ENCODE results near the gene CHCHD6. TPM values are rescaled to one million over a fixed set of nuclear protein-coding genes. Genes with fewer than 3 reads are reported as not detected.

CHCHD6 gene
- total and polyA plus RNA-seq, 8 donors, result 5.0 to 10.9 (median 6.0) TPM

DNA sequence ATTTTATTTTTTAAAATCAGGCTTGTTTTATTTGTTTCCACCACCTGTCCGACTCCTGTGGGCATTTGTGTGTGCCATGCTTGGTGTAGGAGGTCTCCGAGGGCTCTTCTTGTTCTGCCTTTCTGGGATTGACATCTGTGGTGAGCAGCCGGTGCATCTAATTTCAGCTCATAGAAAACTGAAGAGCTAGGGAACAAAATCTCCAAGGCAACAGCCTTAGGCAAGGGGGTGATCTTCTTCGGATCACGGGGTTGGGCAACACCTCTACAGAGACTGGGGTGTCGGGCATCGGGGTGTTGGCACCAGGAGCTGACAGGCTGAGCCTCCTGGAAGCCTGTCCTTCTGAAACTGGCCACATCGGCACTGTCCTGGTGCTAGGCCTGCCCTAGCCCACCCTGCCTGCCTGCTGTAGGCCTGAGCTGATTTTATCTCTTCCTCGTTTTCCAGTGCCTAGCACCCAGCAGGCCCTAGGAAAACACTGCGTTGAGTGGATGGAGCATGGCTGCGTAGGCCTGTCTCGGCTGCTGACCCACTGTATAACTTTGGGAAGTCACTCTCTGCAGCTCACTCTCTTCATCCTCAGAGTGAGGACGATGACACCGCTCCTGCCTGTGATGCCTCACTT, 10.3 kb downstream of the CHCHD6 start:
- no peaks in the 10 kb centered on the region for H3K36me3 ChIP-seq
- no peaks in the 10 kb centered on the region for H3K4me1 ChIP-seq
- DNase-seq (no peak), FAIRE-seq (no peak), ATAC-seq (no peak)
- H3K27ac ChIP-seq, result no peak overlapping the region
- 92 to 96% methylated on average over 14 of the region's 14 CpGs for WGBS, 2 donors
- TF ChIP-seq, protein P1, sequence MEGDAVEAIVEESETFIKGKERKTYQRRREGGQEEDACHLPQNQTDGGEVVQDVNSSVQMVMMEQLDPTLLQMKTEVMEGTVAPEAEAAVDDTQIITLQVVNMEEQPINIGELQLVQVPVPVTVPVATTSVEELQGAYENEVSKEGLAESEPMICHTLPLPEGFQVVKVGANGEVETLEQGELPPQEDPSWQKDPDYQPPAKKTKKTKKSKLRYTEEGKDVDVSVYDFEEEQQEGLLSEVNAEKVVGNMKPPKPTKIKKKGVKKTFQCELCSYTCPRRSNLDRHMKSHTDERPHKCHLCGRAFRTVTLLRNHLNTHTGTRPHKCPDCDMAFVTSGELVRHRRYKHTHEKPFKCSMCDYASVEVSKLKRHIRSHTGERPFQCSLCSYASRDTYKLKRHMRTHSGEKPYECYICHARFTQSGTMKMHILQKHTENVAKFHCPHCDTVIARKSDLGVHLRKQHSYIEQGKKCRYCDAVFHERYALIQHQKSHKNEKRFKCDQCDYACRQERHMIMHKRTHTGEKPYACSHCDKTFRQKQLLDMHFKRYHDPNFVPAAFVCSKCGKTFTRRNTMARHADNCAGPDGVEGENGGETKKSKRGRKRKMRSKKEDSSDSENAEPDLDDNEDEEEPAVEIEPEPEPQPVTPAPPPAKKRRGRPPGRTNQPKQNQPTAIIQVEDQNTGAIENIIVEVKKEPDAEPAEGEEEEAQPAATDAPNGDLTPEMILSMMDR (IDR thresholded peaks at IDR 0.05), result no peak
- no peak overlapping the region for H3K4me3 ChIP-seq
- intact Hi-C loops (cut with DNase I), result no loop called here
- no peaks in the 10 kb centered on the region for H3K9me3 ChIP-seq
- H3K27me3 ChIP-seq, result no peaks in the 10 kb centered on the region

DNA sequence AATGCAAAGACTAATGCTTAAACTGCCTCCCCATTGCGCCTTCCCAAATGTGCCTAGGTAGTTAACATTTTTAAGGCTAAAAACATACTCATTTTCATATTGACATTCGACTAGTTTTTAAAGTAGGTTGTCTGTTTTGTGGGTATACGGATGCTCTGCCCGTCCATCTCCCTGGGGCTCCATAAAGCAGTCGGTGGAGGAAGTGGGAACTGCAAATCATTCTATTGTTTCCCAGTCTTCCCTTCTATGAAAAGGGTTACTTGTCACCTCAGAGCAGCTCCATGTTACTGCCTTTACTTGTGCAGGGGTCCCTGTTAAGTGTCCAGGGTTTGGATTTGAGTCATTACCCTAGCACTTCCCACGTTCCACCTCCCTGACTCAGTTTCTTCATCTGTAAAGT, 10.9 kb downstream of the CHCHD6 start:
- TF ChIP-seq, protein P1 (IDR thresholded peaks at IDR 0.05), result no peak
- H3K9me3 ChIP-seq, result no peaks in the 10 kb centered on the region
- intact Hi-C loops (cut with DNase I), result no loop called here
- H3K27me3 ChIP-seq, result no peaks in the 10 kb centered on the region
- no peak for DNase-seq
- no peak overlapping the region for H3K4me3 ChIP-seq
- no peak overlapping the region for H3K27ac ChIP-seq
- H3K36me3 ChIP-seq, result no peaks in the 10 kb centered on the region
- no peak for FAIRE-seq
- H3K4me1 ChIP-seq, result no peaks in the 10 kb centered on the region
- 82 to 83% methylated on average over 6 of the region's 6 CpGs for WGBS, 2 donors
- no peak for ATAC-seq

DNA sequence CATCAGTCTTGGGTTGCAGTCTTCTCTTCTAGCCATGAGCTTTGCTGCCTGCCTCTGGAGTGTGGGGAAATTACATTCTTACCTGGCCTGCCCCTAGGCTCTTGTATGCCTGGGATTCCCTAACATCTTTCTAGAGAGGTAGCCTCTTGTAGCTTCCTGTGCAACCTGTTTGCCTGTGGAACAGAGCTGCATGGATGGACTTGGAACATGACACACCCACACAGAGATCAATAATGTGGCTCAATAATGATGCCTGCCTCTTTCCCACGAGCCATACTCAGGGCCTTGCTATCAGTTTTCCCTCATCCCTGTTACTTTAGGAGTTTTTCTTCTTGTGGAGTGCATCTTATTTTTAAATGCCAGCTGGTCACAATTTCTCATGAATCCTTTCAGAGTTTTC, 11.4 kb downstream of the CHCHD6 start:
- Histone ChIP-seq H3K36me3 (no peaks in the 10 kb centered on the region), H3K4me3 (no peak overlapping the region), H3K9me3 (no peaks in the 10 kb centered on the region), H3K27me3 (no peaks in the 10 kb centered on the region), H3K27ac (no peak overlapping the region), H3K4me1 (no peaks in the 10 kb centered on the region)
- DNase-seq (no peak), ATAC-seq (no peak), FAIRE-seq (no peak)
- intact Hi-C loops (cut with DNase I), result no loop called here
- TF ChIP-seq, protein P1 (IDR thresholded peaks at IDR 0.05), result no peak
- 26 to 33% methylated on average over 1 of the region's 1 CpG for WGBS, 2 donors

GRCh38 chr3:126716057-126716456, 12.0 kb downstream of the CHCHD6 start:
- Histone ChIP-seq H3K27me3 (no peaks in the 10 kb centered on the region), H3K9me3 (no peaks in the 10 kb centered on the region), H3K4me1 (no peaks in the 10 kb centered on the region), H3K36me3 (no peaks in the 10 kb centered on the region), H3K27ac (no peak overlapping the region), H3K4me3 (no peak overlapping the region)
- WGBS, 2 donors, result 75 to 87% methylated on average over 7 of the region's 7 CpGs
- ATAC-seq, result no peak
- TF ChIP-seq, protein P1 (IDR thresholded peaks at IDR 0.05), result no peak
- FAIRE-seq, result no peak
- DNase-seq, result no peak
- intact Hi-C loops (cut with DNase I), result no loop called here

DNA sequence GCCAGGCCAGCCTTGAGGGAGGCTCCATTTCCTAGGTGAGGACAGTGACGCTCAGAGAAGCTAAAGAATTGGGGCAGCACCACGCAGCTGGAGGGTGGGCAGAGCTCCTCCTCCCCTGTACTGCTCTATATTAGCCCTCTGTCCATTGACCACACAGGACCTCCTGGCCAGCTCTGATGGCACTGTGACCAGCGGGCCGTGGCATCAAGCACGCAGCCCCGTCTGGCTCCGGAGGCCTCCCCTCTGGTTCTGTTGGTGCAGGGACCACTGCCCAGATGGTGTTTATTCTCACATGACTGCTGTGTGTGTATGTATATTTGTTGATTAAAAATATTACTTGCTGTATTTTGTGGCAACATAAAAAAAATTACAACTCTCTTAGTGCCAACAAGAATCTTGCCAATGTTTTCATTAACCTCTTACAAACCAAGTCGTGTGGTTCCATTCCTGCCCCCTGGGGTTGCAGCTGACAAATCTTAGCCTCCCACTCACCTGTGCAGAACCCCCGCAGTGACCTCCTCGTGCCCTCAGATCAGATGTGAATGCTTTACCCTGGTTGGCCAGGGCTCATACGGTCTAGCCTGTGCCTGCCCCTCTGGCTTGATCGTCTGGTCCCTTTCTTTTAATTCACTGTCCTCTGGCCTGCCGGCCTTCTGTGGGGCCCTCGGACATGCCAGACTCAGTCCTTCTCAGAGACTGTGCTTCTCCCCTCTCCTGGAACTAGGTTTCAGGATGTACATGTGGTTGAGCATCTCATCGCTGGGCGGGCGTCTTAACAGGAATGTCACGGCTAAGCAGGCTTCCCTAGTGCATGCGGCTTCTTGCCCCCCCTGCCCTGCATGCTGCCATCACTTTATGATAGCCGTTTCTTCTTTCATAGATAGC, 14.8 kb downstream of the CHCHD6 start:
- Histone ChIP-seq H3K9me3 (no peaks in the 10 kb centered on the region), H3K4me1 (no peaks in the 10 kb centered on the region), H3K36me3 (no peaks in the 10 kb centered on the region), H3K4me3 (no peak overlapping the region), H3K27me3 (no peaks in the 10 kb centered on the region), H3K27ac (no peak overlapping the region)
- no peak for ATAC-seq
- TF ChIP-seq, protein P1 (IDR thresholded peaks at IDR 0.05), result no peak
- FAIRE-seq, result no peak
- WGBS, 2 donors, result 84 to 85% methylated on average over 20 of the region's 20 CpGs
- DNase-seq, result no peak
- intact Hi-C loops (cut with DNase I), result no loop called here

All from pancreas (tissue), 10 donors.